ENCODE results near the gene ALG6. TPM values are rescaled to one million over a fixed set of nuclear protein-coding genes. Genes with fewer than 3 reads are reported as not detected.

Gene ALG6
- total RNA-seq, 1 experiment from 2014 or later: 21.4 TPM

DNA sequence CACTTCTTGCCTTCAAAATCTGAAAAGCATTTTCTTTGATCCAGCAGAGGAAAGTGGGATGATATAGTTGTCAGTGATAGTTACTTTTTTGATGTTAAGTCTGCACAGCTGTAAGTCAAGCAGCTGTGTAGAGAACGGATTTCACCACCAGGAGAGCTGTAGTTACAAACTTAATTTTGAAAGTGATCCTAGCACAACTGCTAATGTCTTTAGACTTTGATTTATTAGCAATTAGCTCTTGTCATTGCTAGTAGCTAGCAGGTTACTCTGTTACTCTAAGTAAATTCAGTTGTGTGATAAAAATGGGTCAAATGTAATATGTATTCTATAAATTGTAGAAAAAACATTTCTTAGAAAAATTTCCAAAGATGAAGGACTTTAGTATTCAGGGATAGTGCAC lies 46.0 kb downstream of the ALG6 start:
- H3K79me2 ChIP-seq (ENCODE audit: insufficient read depth, low read length): no peaks in the 10 kb centered on the region
- no peak overlapping the region for H3K27ac ChIP-seq (ENCODE audit: insufficient read length, low read depth, low read length)
- TF ChIP-seq, protein P1, sequence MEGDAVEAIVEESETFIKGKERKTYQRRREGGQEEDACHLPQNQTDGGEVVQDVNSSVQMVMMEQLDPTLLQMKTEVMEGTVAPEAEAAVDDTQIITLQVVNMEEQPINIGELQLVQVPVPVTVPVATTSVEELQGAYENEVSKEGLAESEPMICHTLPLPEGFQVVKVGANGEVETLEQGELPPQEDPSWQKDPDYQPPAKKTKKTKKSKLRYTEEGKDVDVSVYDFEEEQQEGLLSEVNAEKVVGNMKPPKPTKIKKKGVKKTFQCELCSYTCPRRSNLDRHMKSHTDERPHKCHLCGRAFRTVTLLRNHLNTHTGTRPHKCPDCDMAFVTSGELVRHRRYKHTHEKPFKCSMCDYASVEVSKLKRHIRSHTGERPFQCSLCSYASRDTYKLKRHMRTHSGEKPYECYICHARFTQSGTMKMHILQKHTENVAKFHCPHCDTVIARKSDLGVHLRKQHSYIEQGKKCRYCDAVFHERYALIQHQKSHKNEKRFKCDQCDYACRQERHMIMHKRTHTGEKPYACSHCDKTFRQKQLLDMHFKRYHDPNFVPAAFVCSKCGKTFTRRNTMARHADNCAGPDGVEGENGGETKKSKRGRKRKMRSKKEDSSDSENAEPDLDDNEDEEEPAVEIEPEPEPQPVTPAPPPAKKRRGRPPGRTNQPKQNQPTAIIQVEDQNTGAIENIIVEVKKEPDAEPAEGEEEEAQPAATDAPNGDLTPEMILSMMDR (conservative IDR thresholded peaks at IDR 0.05): no peak; the same call in 2 of the 3 replicates
- no peak for DNase-seq
- no peak overlapping the region for H3K4me2 ChIP-seq (ENCODE audit: insufficient read depth, insufficient read length, low read length)
- Mint-ChIP-seq H3K4me1 (peaks cover 0 to 6% of the 10 kb centered on the region in 2 experiments; a peak in 2 of 4 replicates), H3K27ac (no peak overlapping the region), H3K9me3 (no peaks in the 10 kb centered on the region), H3K4me3 (no peak overlapping the region), H3K27me3 (ENCODE audit: low read depth) (no peaks in the 10 kb centered on the region), H3K36me3 (ENCODE audit: insufficient read depth in 1 of 3, low read depth in 3 of 3) (no peaks in the 10 kb centered on the region; a peak in 1 of 7 replicates)
- no peak overlapping the region for H3K14ac ChIP-seq (ENCODE audit: insufficient read depth, low read length)
- H2AK5ac ChIP-seq (ENCODE audit: insufficient read length, low read length): no peak overlapping the region
- no peaks in the 10 kb centered on the region for H3K9me3 ChIP-seq (ENCODE audit: control insufficient read depth, low read depth, low read length)
- H2BK120ac ChIP-seq (ENCODE audit: low read depth, low read length, poor library complexity, severe bottlenecking): no peak overlapping the region
- no peak overlapping the region for H2BK5ac ChIP-seq (ENCODE audit: insufficient read length, low read length)
- H4K5ac ChIP-seq (ENCODE audit: insufficient read length, low read depth, low read length): no peak overlapping the region
- H3K27me3 ChIP-seq (ENCODE audit: insufficient read depth, low read length): no peaks in the 10 kb centered on the region
- H3K79me1 ChIP-seq (ENCODE audit: insufficient read depth, low read depth, low read length, poor library complexity, severe bottlenecking): no peaks in the 10 kb centered on the region
- H4K8ac ChIP-seq (replicated peaks; ENCODE audit: insufficient read length, low read depth, low read length): no peak overlapping the region
- WGBS (ENCODE audit: extremely low coverage, insufficient read length, low lambda C conversion rate): no CpG with 5 or more reads among the region's 1 CpG
- H2AFZ ChIP-seq (ENCODE audit: low read length): no peak overlapping the region
- no peak overlapping the region for H2BK15ac ChIP-seq (ENCODE audit: low read depth, low read length)
- H3K56ac ChIP-seq (ENCODE audit: insufficient read length, low read depth, low read length): no peak overlapping the region
- no peak overlapping the region for H2BK12ac ChIP-seq (ENCODE audit: insufficient read length, low read depth, low read length)
- no peak overlapping the region for H3K9ac ChIP-seq (ENCODE audit: extremely low read depth, insufficient read length, low read length)
- H3K23me2 ChIP-seq (ENCODE audit: insufficient read length, low read depth, low read length, poor library complexity, severe bottlenecking): no peaks in the 10 kb centered on the region
- H3K23ac ChIP-seq (ENCODE audit: insufficient read length, low read depth, low read length): no peak overlapping the region
- H3K4ac ChIP-seq (ENCODE audit: low read depth, low read length): no peak overlapping the region
- H4K20me1 ChIP-seq (ENCODE audit: control insufficient read depth, insufficient read depth, insufficient read length): no peaks in the 10 kb centered on the region
- no peak overlapping the region for H3T11ph ChIP-seq (ENCODE audit: low read length)
- H2BK20ac ChIP-seq (ENCODE audit: low read depth, low read length, poor library complexity, severe bottlenecking): no peak overlapping the region
- no peak overlapping the region for H3K18ac ChIP-seq (ENCODE audit: insufficient read length, low read depth, low read length)
- no peak overlapping the region for H4K91ac ChIP-seq (ENCODE audit: insufficient read length, low read depth, low read length)
- no peaks in the 10 kb centered on the region for H3K4me1 ChIP-seq (ENCODE audit: insufficient read depth, low read length)

Data from H9 (cell line).